NOMO-1 treated with DMSO at 0.1 percent for 48 hours (cell line): Measurements from ENCODE around the gene SLC44A1.
"Not testable (repeated sequence)": the region's sequence is repeated elsewhere in the genome, so short reads cannot be mapped to it uniquely, and the experiment has no call there.

Experiments used
- DNase-seq: peaks from one replicate; lab custom pipeline; 2025; ENCODE audit not compliant: unreplicated experiment; lab: John Stamatoyannopoulos, UW

SLC44A1 gene

GRCh38 chr9:105242062-105242461 is 2.4 kb upstream of the SLC44A1 start:
- DNase-seq = no peak

GRCh38 chr9:105242557-105242956 is 1.9 kb upstream of the SLC44A1 start:
- DNase-seq = no peak

- no peak for DNase-seq
Observed at GRCh38 chr9:105243015-105243686, 1.3 kb upstream of the SLC44A1 start.

GRCh38 chr9:105244734-105245028 is 230 bp downstream of the SLC44A1 start:
- DNase-seq = no peak

GRCh38 chr9:105245029-105245890 is 809 bp downstream of the SLC44A1 start:
- DNase-seq = peak; percentile 50

- DNase-seq = no peak
Observed at GRCh38 chr9:105245891-105246161, 1.4 kb downstream of the SLC44A1 start.

- no peak for DNase-seq
Observed at GRCh38 chr9:105246656-105247173, 2.3 kb downstream of the SLC44A1 start.

- DNase-seq = no peak
Observed at GRCh38 chr9:105248691-105249090, 4.2 kb downstream of the SLC44A1 start.

- no peak for DNase-seq
Observed at GRCh38 chr9:105251133-105251532, 6.7 kb downstream of the SLC44A1 start.

GRCh38 chr9:105251733-105252404 is 7.4 kb downstream of the SLC44A1 start:
- DNase-seq = no peak

GRCh38 chr9:105252405-105252756 is 7.9 kb downstream of the SLC44A1 start:
- no peak for DNase-seq

GRCh38 chr9:105254226-105254625 is 9.8 kb downstream of the SLC44A1 start:
- DNase-seq = no peak

- DNase-seq = peak; percentile 71
Observed at GRCh38 chr9:105255421-105255820, 11.0 kb downstream of the SLC44A1 start.

GRCh38 chr9:105256569-105256968 is 12.1 kb downstream of the SLC44A1 start:
- DNase-seq = not testable (repeated sequence)

- no peak for DNase-seq
Observed at GRCh38 chr9:105257809-105258208, 13.4 kb downstream of the SLC44A1 start.

- no peak for DNase-seq
Observed at GRCh38 chr9:105258225-105258737, 13.8 kb downstream of the SLC44A1 start.

- DNase-seq = no peak
Observed at GRCh38 chr9:105259274-105259673, 14.8 kb downstream of the SLC44A1 start.

GRCh38 chr9:105259731-105260612 is 15.5 kb downstream of the SLC44A1 start:
- no peak for DNase-seq

GRCh38 chr9:105262497-105262896 is 18.0 kb downstream of the SLC44A1 start:
- DNase-seq = no peak

- peak; percentile 11 for DNase-seq
Observed at GRCh38 chr9:105264380-105264779, 19.9 kb downstream of the SLC44A1 start.

- DNase-seq = not testable (repeated sequence)
Observed at GRCh38 chr9:105268254-105268653, 23.8 kb downstream of the SLC44A1 start.
